ENCODE measurements around the gene GPSM1.
"Not testable (repeated sequence)": the region's sequence is repeated elsewhere in the genome, so short reads cannot be mapped to it uniquely, and the experiment has no call there.

Gene GPSM1

GRCh38 chr9:136394312-136395019 is 67.1 kb downstream of the GPSM1 start:
- DNase-seq (ENCODE audit: low read depth, low spot score) = no peak

- no peak for DNase-seq (ENCODE audit: low read depth, low spot score)
These were observed 67.6 kb downstream of the GPSM1 start for GRCh38 chr9:136395020-136395340.

DNA sequence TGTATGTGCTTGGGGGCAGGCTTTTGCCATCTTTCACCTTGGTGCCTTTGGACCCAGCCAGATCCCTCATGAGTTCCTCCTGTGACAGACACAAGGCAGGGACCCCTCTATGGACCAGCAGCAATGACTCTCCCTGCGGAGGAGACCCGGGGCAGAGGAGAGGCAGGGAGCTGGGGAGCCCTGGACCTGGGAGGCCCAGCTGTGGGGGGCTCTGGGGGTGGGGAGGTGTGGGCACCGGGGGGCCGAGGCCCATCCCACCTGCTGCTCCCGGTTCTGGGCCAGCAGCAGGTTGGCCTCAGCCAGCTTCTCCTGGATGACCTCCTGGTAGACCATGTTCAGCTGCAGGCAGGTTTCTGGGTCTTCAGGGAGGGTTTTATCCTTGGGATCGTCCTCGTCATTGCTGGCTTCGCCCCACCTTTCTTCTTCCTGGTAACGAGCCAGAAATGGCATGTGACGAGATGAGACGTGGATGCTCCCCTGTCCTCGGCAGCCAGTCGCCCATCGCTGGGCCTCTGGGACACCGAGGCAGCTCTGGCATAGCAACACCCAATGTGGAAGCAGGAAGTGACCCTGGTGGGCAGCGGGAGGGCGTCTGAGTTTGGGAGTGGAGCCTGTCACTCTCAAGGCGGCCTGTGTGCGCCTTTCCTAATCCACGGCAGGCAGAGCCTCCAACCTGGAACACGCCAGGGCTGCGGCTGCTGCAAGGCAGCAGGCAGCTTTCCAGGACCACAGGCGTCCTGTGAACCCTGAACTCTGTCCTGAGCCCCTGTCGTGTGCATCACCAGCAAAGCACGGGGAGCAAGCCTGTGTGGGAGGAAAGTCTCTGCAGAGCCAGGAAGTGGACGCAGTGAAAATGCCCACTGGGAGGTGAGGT is 68.2 kb downstream of the GPSM1 start:
- DNase-seq (ENCODE audit: low read depth, low spot score) = no peak

DNA sequence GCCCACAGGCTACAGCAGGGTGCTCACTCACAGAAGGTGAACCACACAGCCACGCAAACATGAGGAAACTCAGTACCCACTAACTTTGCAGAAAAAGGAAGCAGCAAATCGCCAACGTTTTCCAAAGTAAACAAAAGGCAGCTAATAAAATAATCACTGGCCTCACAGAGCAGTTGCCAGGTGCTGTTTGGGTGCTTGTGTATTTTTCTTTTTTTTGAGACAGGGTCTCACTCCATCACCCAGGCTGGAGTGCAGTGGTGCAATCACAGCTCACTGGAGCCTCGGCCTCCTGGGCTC is 68.8 kb downstream of the GPSM1 start:
- DNase-seq (ENCODE audit: low read depth, low spot score) = no peak

DNA sequence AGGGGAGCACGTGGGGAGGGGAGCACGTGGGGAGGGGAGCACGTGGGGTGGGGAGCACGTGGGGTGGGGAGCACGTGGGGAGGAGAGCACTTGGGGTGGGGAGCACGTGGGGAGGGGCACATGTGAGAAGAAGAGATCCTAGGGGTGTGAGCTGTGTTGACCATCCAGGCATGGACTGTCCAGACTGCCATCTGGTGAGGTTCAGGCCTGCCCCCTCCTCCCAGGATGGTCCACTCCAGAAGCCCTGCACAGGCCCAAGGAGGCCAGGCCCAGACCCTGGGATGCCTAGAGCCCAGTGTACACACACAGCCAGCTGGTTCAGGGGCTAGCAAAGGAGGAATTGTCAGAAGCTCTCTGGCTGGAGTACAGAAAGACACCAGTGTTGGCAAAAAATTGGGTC is 70.3 kb downstream of the GPSM1 start:
- no peak for DNase-seq (ENCODE audit: low read depth, low spot score)

GRCh38 chr9:136398286-136398685 is 70.9 kb downstream of the GPSM1 start:
- no peak for DNase-seq (ENCODE audit: low read depth, low spot score)

DNA sequence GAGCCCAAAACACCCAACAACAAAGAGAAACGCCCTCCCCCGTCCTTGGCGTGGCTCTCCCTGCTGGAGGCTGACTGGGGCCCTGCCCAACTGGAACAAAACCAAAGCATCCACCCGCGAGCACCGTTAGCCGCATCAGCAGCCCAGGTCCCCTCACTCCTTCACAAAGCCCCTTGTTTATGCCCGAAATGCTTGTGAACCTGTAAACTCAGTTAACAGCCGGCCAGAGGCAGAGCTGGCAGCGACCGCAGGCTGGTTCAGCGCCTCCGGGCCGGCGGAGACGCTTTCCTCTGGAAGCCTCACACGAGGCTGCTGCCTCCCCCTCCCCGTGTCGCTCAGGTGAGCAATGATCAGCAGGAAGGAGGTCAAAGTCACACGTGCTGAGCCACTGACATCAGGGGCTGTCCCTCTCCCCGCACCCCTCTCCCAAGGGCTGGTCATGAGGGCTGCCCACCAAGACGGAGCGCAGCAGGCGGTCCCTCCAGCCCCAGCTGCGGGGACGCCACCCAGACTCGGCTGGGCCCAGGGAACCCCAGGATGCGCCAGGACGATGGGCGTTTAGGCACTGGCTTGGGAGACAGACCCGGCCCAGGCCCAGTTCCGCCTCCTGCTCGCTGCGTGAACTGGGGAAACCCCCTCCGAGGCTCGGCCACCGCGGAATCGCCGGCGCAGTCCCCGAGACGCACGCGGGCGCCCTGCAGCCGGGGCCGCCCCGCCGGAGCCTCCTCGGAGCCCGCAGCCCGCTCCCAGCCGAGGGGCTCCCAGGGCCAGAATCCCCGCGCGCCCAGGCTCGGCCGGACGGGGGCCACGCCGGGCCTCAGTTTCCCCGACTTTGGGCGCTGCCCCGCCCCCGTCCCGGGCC is 72.1 kb downstream of the GPSM1 start:
- peak; percentile 31 for DNase-seq (ENCODE audit: low read depth, low spot score)

GRCh38 chr9:136400038-136400834 is 72.9 kb downstream of the GPSM1 start, which contains the start of gene SNAPC4:
TSS of gene SNAPC4 (minus strand) at chr9:136400170. CDS start at chr9:136398428, 1,742 bp downstream.
- peak; percentile 94 for DNase-seq (ENCODE audit: low read depth, low spot score)

DNA sequence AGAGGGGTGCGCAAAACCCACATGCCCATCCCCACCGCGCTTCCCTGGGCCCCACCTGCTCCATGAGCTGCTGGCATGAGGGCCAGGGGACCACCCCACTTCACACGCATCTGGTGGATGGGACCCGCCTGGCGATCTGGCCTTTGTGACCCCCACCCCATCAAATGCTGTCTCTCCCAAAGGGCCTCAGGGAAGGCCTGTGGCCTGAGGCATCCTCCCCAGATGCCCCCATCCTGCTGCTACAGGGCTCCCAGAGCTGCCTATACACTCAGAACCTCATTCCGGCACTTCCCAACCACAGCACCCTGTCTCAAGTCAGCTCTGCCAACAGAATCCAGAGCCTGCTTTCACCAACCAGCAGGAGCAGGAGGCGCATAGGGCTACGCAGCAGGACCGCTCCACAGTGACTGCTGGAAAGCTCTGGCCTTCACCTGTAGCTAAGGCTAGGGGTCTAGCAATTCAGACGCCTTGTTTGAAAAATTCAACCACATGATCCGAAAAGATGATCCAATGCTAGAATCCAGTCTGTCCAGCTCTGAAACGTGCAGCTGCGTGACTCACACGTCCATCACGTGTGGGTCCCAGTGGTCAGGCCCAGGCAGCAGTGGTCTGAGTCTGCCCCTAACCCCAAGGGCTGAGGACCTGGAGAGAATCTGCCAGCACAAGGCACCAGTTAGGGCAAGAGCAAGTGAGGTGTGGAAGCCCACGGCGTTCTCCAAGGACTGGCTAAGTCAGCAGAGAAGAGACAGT is 74.0 kb downstream of the GPSM1 start:
- no peak for DNase-seq (ENCODE audit: low read depth, low spot score)

GRCh38 chr9:136402067-136402466 is 74.7 kb downstream of the GPSM1 start:
- peak; percentile 14 for DNase-seq (ENCODE audit: low read depth, low spot score)

DNA sequence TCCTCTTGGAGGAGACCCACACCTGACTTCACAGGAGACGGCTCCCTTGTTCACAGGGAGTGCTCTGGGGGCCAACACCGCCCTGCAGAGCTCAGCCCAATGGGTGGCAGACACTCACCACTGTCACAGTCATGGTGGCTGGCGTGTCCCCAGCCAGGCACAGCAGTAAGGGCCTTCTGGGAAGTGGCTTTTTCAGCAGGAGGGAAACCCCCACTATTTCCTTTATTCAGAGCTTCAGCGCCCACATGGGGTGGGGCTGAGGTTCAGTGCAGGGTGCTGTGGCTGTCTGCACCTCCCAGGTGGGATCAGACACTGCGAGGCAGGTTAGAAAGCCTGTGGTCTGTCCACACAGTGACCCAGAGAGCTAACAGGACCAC is 76.2 kb downstream of the GPSM1 start:
- no peak for DNase-seq (ENCODE audit: low read depth, low spot score)

DNA sequence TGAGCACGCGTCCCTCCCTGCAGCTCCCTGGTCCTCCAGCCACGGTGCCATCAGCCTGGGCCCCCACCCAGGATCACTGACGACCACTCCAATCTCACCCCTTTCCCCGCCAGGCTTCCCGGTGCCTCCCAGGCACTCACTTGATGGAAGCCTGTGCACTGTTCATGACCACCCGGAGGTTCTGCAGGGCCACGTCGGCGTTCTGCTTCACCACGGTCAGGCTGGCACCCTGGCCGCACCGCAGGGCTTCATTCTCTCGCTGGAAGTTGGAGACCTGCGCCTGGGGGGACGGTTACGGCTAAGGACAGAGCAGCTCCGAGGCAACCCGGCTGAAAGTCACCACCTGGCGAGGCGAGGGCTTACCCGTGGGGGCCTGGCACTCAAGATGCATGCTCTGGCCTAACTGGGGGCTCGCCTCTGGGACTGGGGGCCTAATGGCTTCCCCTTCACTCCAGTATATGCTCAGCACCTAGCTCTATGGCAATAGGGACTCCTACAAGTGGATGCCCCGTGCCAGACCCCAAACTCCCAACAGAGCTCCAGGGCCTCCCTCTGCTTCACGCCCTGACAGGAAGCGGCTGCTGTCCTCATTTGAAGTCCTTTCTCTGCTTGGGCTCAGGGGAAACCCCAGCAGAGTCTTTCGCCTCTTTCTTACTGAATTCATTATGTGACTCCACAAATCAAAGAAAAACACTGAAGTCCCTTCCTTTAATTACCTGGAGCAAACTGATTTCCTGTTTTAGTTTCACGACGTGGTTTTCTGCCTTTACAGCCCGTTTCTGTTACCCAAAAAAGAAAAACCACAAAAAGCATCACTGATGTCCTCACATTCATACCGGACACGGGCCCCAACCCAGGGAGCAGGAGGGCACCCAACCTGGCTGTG is 76.8 kb downstream of the GPSM1 start:
- DNase-seq (ENCODE audit: low read depth, low spot score) = no peak

DNA sequence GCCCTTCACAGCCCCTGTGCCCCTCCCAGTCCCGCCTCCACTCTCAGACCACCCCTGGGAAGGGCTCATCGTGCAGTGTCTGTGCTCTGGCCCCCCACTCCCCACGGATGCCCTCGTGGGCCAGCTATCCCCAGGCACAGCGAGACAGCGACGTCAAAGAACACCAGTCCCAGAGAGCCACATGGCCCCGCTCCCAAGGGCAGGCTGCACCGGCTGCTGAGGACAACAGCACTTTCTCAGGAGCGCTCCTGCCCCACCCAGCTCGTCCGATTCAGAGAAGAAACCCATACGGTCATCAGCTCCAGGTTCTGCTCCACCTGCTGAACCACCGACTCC is 77.4 kb downstream of the GPSM1 start:
- no peak for DNase-seq (ENCODE audit: low read depth, low spot score)

DNA sequence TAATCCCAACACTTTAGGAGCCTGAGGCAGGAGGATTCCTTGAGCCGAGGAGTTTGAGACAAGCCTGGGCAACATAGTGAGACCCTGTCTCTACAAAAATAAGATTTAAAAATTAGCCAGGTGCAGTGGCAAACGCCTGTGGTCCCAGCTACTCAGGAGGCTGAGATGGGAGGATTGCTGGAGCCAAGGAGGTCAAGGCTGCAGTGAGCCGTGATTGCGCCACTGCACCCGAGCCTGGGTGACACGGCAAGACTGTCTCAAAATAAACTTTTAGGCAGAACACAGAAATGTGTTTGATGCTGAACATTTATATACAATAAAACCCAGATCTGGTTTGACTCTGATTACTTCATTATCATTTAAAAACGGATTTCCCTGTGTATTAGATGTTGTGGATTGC is 78.1 kb downstream of the GPSM1 start:
- DNase-seq (ENCODE audit: low read depth, low spot score) = no peak

DNA sequence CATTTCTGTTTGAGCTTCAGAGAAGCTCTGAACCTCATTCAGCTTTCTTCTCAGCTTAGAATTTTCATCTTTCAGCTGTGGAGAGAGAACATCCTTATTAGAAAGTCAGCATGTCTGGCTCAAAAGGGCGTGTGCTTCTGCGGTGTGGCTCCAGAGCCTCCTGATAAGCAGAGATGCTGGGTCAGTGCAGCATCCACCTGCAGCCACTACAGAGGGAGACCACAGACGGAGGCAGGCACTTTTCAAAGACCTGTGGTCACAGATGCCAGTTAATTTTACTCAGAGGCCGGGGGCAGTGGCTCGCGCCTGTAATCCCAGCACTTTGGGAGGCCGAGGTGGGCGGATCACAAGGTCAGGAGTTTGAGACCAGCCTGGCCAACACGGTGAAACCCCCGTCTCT is 78.6 kb downstream of the GPSM1 start:
- not testable (repeated sequence) for DNase-seq (ENCODE audit: low read depth, low spot score)

- not testable (repeated sequence) for DNase-seq (ENCODE audit: low read depth, low spot score)
These were observed 79.7 kb downstream of the GPSM1 start for GRCh38 chr9:136407061-136407460.

DNA sequence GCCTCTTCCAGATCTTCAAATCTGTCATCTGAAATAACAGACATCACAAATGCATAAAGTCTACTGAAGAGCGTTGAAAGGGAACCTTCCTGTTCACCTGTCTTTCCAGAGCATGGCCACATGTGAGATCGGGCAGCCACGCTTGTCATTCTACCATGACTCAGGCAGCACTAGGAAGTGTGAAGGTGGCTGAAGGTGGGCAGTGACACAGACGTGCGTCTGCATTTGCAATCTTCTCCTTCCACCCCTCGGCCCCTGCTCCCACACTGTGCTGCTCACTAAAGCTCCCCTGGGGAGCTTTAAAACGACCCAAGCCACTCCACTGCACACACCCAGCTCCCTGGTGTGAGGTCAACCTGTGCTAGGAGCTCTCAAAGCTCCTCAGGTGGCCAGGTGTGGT is 80.6 kb downstream of the GPSM1 start:
- no peak for DNase-seq (ENCODE audit: low read depth, low spot score)

Measured in ELF-1 (cell line).